ENCODE measurements around the gene TAF1C.
"Not testable (repeated sequence)": the region's sequence is repeated elsewhere in the genome, so short reads cannot be mapped to it uniquely, and the experiment has no call there.

TAF1C gene

GRCh38 chr16:84212154-84212553 is 25.3 kb upstream of the TAF1C start:
- FAIRE-seq (no peak), DNase-seq (ENCODE audit: extremely low spot score, insufficient read length, low read depth) (no peak)

- DNase-seq (ENCODE audit: extremely low spot score, insufficient read length, low read depth) (no peak), FAIRE-seq (no peak)
These were observed 23.1 kb upstream of the TAF1C start for GRCh38 chr16:84209989-84210388.

- no peak for FAIRE-seq
These were observed 21.0 kb upstream of the TAF1C start for GRCh38 chr16:84207879-84208278.

GRCh38 chr16:84207251-84207650 is 20.4 kb upstream of the TAF1C start:
- FAIRE-seq (no peak), DNase-seq (ENCODE audit: extremely low spot score, insufficient read length, low read depth) (no peak)

More at GRCh38 chr16:84207879-84208278, 21.0 kb upstream of the TAF1C start:
- no peak for DNase-seq (ENCODE audit: extremely low spot score, insufficient read length, low read depth)

GRCh38 chr16:84205976-84206691 is 19.3 kb upstream of the TAF1C start:
- no peak for DNase-seq (ENCODE audit: extremely low spot score, insufficient read length, low read depth)
- no peak for FAIRE-seq

- not testable (repeated sequence) for DNase-seq (ENCODE audit: extremely low spot score, insufficient read length, low read depth); FAIRE-seq
These were observed 18.3 kb upstream of the TAF1C start for GRCh38 chr16:84205123-84205522.

- not testable (repeated sequence) for DNase-seq (ENCODE audit: extremely low spot score, insufficient read length, low read depth); FAIRE-seq
These were observed 17.7 kb upstream of the TAF1C start for GRCh38 chr16:84204551-84204950.

- DNase-seq (ENCODE audit: extremely low spot score, insufficient read length, low read depth) (no peak), FAIRE-seq (no peak)
These were observed 13.0 kb upstream of the TAF1C start for GRCh38 chr16:84199861-84200260.

GRCh38 chr16:84199097-84199496 is 12.2 kb upstream of the TAF1C start:
- DNase-seq (ENCODE audit: extremely low spot score, insufficient read length, low read depth) (no peak), FAIRE-seq (no peak)

- FAIRE-seq = no peak
- DNase-seq (ENCODE audit: extremely low spot score, insufficient read length, low read depth) = no peak
These were observed 11.5 kb upstream of the TAF1C start for GRCh38 chr16:84198401-84198800.

- DNase-seq (ENCODE audit: extremely low spot score, insufficient read length, low read depth) = no peak
- FAIRE-seq = no peak
These were observed 10.7 kb upstream of the TAF1C start for GRCh38 chr16:84197466-84198128.

GRCh38 chr16:84196727-84197394 is 10.0 kb upstream of the TAF1C start:
- no peak for DNase-seq (ENCODE audit: extremely low spot score, insufficient read length, low read depth)
- no peak for FAIRE-seq

- DNase-seq (ENCODE audit: extremely low spot score, insufficient read length, low read depth) (no peak), FAIRE-seq (no peak)
These were observed 9.2 kb upstream of the TAF1C start for GRCh38 chr16:84196101-84196500.

GRCh38 chr16:84195201-84196093 is 8.6 kb upstream of the TAF1C start:
- FAIRE-seq (no peak), DNase-seq (ENCODE audit: extremely low spot score, insufficient read length, low read depth) (no peak)

- DNase-seq (ENCODE audit: extremely low spot score, insufficient read length, low read depth) = no peak
- FAIRE-seq = no peak
These were observed 7.8 kb upstream of the TAF1C start for GRCh38 chr16:84194470-84195200.

- FAIRE-seq (no peak), DNase-seq (ENCODE audit: extremely low spot score, insufficient read length, low read depth) (no peak)
These were observed 7.2 kb upstream of the TAF1C start for GRCh38 chr16:84194018-84194417.

- no peak for DNase-seq (ENCODE audit: extremely low spot score, insufficient read length, low read depth)
These were observed 6.6 kb upstream of the TAF1C start for GRCh38 chr16:84193480-84193879.

GRCh38 chr16:84191466-84191865 is 4.6 kb upstream of the TAF1C start:
- FAIRE-seq (no peak), DNase-seq (ENCODE audit: extremely low spot score, insufficient read length, low read depth) (no peak)

More at GRCh38 chr16:84193480-84193879, 6.6 kb upstream of the TAF1C start:
- FAIRE-seq = no peak

GRCh38 chr16:84190731-84191388 is 4.0 kb upstream of the TAF1C start, which contains the start of gene ADAD2:
TSS of gene ADAD2 (plus strand) at chr16:84191157. CDS start at chr16:84191231, 74 bp downstream.
- no peak for DNase-seq (ENCODE audit: extremely low spot score, insufficient read length, low read depth)
- FAIRE-seq = no peak
